Measurements from ENCODE around the gene DUSP2. TPM values are rescaled to one million over a fixed set of nuclear protein-coding genes. Genes with fewer than 3 reads are reported as not detected.
A peak's percentile ranks its signal among the peaks of the same experiment; 100 is the strongest.

Gene DUSP2
- total and polyA plus RNA-seq, 7 donors: 1.2 to 17.4 (median 2.8) TPM; not detected in 1

- Histone ChIP-seq H3K27ac (no peak overlapping the region), H3K27me3 (peaks cover 25 to 46% (median 31%) of the 10 kb centered on the region in 3 donors)
- DNase-seq: no peak
Observed at GRCh38 chr2:96115631-96116423, 29.4 kb downstream of the DUSP2 start.

GRCh38 chr2:96114903-96115581, 30.2 kb downstream of the DUSP2 start:
- Histone ChIP-seq H3K9me3 (no peaks in the 10 kb centered on the region), H3K36me3 (no peaks in the 10 kb centered on the region), H3K27ac (no peak overlapping the region), H3K4me3 (no peak overlapping the region), H3K4me1 (peaks cover 0 to 18% (median 17%) of the 10 kb centered on the region in 4 donors), H3K27me3 (peaks cover 25 to 39% (median 31%) of the 10 kb centered on the region in 3 donors)
- 95 to 96% methylated on average over 24 of the region's 24 CpGs for WGBS, 2 donors
- no peak for DNase-seq
- intact Hi-C loops (cut with DNase I): loop anchor here (10.0 kb wide), 1 partner anchor 90 kb away; no protein-coding TSS in a partner anchor
- TF ChIP-seq EP300 (IDR thresholded peaks at IDR 0.05): no peak
- TF ChIP-seq CTCF (IDR thresholded peaks at IDR 0.05): no peak
- no peak for TF ChIP-seq POLR2AphosphoS5 (IDR thresholded peaks at IDR 0.05)
- no peak for TF ChIP-seq POLR2A (IDR thresholded peaks at IDR 0.05)

More at GRCh38 chr2:96115631-96116423, 29.4 kb downstream of the DUSP2 start:
- Histone ChIP-seq H3K4me1 (peaks cover 0 to 18% (median 17%) of the 10 kb centered on the region in 4 donors), H3K36me3 (no peaks in the 10 kb centered on the region), H3K4me3 (peak overlapping the region; percentile 3 to 59 (median 50)), H3K9me3 (no peaks in the 10 kb centered on the region)
- 47 to 67% methylated on average over 77 of the region's 77 CpGs for WGBS, 2 donors
- intact Hi-C loops (cut with DNase I): loop anchor here (2.0 to 10.0 kb wide), 2 partner anchors 91 to 123 kb away; no protein-coding TSS in a partner anchor
- no peak for TF ChIP-seq POLR2A (IDR thresholded peaks at IDR 0.05)
- TF ChIP-seq CTCF (IDR thresholded peaks at IDR 0.05): no peak
- no peak for TF ChIP-seq POLR2AphosphoS5 (IDR thresholded peaks at IDR 0.05)
- TF ChIP-seq EP300 (IDR thresholded peaks at IDR 0.05): no peak

- peaks cover 25 to 37% (median 31%) of the 10 kb centered on the region in 3 donors for H3K27me3 ChIP-seq
- H3K4me3 ChIP-seq: no peak overlapping the region
- intact Hi-C loops (cut with DNase I): loop anchor here (10.0 kb wide), 1 partner anchor 90 kb away; no protein-coding TSS in a partner anchor
- H3K27ac ChIP-seq: no peak overlapping the region
- TF ChIP-seq POLR2AphosphoS5 (IDR thresholded peaks at IDR 0.05) (no peak), POLR2A (IDR thresholded peaks at IDR 0.05) (no peak), CTCF (IDR thresholded peaks at IDR 0.05) (no peak), EP300 (IDR thresholded peaks at IDR 0.05) (no peak)
- 92 to 94% methylated on average over 13 of the region's 13 CpGs for WGBS, 2 donors
- H3K4me1 ChIP-seq: peaks cover 0 to 18% (median 17%) of the 10 kb centered on the region in 4 donors
- DNase-seq: no peak
- no peaks in the 10 kb centered on the region for H3K9me3 ChIP-seq
- no peaks in the 10 kb centered on the region for H3K36me3 ChIP-seq
Observed at GRCh38 chr2:96114546-96114902, 30.7 kb downstream of the DUSP2 start.

- H3K36me3 ChIP-seq: no peaks in the 10 kb centered on the region
- no peak overlapping the region for H3K27ac ChIP-seq
- H3K4me3 ChIP-seq: no peak overlapping the region
- H3K9me3 ChIP-seq: no peaks in the 10 kb centered on the region
- intact Hi-C loops (cut with DNase I): loop anchor here (10.0 kb wide), 1 partner anchor 89 kb away; no protein-coding TSS in a partner anchor
- H3K4me1 ChIP-seq: peaks cover 0 to 22% (median 19%) of the 10 kb centered on the region in 4 donors
- 91 to 94% methylated on average over 17 of the region's 17 CpGs for WGBS, 2 donors
- no peak for TF ChIP-seq CTCF (IDR thresholded peaks at IDR 0.05)
- peaks cover 25 to 37% (median 31%) of the 10 kb centered on the region in 3 donors for H3K27me3 ChIP-seq
- no peak for DNase-seq
Observed at GRCh38 chr2:96113951-96114350, 31.3 kb downstream of the DUSP2 start.

All from sigmoid colon (tissue), 7 donors.